OCI-LY7 (cell line): ENCODE results near the gene TEX22.

Experiments used
- EZH2phosphoT487 ChIP-seq: fragments of 200-600 bp; sonication (generic); IDR thresholded peaks from 2 replicates; pipeline ENCODE4 v1.6.1; 2018; ENCODE audit warnings: low read depth, borderline replicate concordance, mild to moderate bottlenecking, mixed run types, antibody characterized with exemption, low read length, moderate library complexity, mixed read lengths
- TF ChIP-seq, protein P1 (sequence below): fragments of 200-600 bp; sonication (generic); conservative IDR thresholded peaks from 2 replicates; pipeline ENCODE4 v1.5.1; 2014; ENCODE audit warnings: mild to moderate bottlenecking, antibody characterized with exemption, low read length, moderate library complexity, mixed read lengths

DNA sequence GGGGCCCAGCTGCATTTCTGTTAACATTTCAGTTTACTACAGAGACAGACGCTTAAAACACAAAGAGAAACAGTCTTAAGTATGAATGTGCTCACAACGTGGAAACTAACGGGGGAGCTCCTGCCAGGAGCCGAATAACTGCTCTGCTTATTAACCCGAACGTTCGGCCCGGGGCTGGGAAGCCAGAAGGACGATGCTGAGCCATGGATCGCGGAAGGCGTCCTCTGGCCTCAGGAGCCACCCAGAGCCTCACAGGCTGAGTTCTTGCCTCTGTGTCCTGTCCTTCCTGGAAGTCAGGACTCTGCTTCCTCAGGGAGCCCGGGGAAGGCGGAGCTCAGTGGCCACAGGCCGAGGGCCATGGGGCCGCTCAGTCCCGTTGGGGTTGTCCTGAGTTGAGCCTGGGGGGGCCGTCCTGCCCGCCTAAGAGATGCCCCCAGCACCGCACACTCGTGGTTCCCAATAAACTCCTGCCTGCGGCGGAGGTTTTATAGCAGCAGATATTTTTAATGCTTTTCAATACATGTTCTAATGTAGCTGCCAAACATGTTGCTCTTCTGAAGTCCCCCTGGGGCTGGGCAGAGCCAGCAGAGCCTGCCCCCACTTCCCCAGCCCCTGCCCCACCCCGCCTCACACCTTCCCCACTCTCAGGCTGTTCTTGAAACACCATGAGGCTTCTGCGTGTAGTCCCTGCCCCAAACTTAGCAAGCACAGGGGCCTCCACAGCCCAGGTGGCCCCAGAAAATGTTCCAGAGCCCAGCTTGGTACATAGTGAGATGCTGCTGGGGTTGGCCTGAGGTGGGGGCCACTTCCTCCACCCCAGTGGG is 3.4 kb upstream of the TEX22 start:
- TF ChIP-seq EZH2phosphoT487 = no peak
- TF ChIP-seq, protein P1, sequence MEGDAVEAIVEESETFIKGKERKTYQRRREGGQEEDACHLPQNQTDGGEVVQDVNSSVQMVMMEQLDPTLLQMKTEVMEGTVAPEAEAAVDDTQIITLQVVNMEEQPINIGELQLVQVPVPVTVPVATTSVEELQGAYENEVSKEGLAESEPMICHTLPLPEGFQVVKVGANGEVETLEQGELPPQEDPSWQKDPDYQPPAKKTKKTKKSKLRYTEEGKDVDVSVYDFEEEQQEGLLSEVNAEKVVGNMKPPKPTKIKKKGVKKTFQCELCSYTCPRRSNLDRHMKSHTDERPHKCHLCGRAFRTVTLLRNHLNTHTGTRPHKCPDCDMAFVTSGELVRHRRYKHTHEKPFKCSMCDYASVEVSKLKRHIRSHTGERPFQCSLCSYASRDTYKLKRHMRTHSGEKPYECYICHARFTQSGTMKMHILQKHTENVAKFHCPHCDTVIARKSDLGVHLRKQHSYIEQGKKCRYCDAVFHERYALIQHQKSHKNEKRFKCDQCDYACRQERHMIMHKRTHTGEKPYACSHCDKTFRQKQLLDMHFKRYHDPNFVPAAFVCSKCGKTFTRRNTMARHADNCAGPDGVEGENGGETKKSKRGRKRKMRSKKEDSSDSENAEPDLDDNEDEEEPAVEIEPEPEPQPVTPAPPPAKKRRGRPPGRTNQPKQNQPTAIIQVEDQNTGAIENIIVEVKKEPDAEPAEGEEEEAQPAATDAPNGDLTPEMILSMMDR = no peak
